NCI-H510A (cell line): ENCODE data around the gene OR2G3.

Source experiments
- DNase-seq: peaks from one replicate; lab custom pipeline; 2025; lab: John Stamatoyannopoulos, UW

The OR2G3 gene

DNA sequence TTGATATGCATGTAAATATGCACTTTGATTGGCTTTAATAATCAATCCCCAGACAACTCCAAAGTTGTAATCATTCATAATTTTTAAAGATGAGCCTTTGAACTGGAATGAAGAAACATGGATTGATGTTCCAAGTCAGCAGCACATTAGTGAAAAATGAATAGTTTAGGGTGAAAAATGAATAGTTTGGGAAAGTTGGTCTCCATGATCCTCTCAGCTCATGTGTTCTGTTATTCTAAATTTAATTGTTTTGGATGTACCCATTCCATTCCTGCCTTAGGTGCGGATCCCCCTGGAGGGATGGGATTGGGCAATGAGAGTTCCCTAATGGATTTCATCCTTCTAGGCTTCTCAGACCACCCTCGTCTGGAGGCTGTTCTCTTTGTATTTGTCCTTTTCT lies at the start of gene OR2G3:
TSS of gene OR2G3 (plus strand) at position 301 of the 400 bp plus-strand sequence. CDS start at position 301, 0 bp downstream.
- DNase-seq: no peak

DNA sequence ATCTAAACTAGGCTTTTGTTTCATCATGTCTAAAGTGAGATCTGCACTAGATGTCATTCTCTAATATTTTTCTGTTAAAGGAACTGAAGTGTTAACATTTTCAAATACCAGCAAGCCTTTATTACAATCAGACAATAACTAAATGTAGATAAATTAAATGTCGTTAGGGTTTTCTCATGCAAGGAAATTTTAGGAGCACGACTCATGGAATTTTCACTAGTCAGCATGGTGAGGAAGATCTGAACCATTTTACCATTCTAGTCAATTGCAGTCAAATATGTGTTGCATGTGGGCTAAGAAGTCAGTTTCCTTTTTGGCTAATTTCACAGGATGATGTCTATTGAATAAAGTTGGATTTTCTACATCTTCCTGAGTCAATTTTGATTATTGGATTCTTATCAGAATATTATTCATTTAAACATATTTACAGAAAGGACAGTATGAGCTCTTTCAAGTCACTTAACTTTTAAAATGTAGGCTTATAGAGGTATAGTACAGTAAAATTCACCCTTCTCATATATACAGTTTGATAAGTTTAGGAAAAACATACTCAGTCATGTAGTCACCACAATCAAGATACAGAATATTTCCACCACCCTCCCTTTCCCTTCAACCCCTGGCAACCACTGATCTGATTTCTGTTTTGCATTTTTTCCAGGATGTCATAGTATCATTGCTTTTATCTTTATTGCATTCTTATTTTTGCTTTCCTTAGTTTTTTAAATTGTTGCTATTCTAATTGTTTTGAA lies 47.3 kb upstream of the OR2G3 start:
- DNase-seq: no peak

DNA sequence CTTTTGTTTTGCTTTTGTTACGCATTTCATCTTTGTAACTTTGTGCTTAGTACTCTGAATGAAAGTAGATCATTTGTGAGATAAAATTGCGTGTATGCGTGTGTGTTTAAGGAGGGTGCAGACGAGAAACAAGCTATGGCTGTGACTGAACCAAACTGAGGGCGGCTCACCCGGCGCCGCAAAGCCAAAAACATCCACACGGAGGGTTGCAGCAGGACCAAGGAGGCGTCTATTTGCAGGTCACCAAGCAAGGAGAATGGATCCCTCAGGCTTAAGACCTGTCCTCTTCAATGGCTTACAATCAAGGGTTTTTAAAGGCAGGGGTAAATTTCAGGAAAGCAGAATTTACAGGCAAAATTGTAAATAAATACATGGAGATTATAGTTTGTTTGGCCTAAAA lies 43.7 kb upstream of the OR2G3 start:
- DNase-seq: no peak

DNA sequence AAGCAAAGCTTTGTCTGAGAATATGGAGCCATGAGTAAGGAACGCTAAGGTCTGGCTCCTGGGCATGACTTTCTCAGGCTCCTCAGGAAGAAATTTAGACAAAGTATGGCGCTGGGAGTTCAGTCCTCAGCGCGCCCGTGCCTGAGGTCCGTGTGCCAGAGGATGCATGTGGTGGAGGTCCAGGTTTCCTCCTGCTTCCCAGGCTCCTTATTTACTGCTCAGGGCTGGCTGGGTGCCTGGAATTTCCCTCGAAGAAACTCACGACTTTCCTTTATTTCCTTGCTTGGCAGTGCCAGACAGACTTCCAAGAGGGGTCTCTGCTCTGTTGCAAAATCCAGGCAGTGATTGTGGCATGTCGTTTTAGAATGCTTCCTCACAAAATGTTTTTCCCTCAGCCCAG lies 43.2 kb upstream of the OR2G3 start:
- no peak for DNase-seq

DNA sequence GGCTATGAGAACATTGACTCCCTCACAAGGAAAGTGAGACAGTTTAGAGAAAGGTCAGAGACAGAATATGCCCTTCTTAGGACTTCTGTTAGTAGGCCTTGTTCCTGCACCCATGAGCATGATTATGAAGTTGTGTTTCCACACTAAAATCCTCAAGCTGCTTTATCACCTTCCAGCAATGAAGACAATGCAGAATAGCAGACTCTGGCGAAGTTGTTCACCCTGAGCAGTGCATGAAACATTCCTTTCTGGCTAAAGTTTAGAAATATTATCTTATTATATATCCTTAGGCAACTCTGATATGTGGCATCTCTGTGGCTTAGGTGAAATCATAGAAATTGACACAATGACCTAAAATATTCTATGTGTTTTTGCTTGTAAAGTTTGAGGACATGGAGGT lies 31.1 kb upstream of the OR2G3 start:
- no peak for DNase-seq

DNA sequence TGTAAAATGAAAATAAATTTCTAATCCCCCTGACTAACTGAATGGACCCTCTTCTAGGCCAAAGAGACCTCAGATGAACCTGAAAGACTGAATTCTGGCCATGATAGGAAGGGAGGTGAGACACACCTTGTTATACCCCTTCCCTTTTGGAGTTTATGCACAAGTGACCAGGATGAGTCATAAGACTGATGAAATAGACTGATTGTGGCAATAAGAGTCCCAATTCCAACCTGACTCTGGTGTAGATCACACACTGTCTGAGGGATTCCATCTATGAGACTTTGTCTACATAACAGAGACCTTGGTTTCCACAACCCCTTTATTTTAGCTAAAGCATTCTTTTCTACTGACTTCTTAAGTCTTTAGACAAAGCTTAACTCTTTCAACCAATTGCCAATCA lies 30.7 kb upstream of the OR2G3 start:
- DNase-seq: no peak

DNA sequence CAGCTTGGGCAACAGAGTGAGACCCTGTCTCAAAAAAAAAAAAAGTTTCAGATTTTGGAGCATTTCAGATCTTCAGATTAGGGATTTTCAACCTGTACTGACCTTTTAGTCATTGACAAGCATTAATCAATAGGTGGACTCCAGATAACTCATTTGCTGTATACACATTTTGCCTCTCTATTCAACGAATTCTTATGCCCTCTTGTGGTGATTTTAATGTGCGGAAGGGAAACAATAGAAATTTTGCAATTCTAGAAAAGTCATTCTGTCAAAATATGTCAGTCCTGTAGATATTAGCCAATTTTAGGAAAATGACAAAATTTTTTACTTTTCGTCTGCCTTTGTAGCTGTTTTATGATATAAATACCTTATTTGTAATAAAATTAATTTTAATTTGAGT lies 28.9 kb upstream of the OR2G3 start:
- no peak for DNase-seq

DNA sequence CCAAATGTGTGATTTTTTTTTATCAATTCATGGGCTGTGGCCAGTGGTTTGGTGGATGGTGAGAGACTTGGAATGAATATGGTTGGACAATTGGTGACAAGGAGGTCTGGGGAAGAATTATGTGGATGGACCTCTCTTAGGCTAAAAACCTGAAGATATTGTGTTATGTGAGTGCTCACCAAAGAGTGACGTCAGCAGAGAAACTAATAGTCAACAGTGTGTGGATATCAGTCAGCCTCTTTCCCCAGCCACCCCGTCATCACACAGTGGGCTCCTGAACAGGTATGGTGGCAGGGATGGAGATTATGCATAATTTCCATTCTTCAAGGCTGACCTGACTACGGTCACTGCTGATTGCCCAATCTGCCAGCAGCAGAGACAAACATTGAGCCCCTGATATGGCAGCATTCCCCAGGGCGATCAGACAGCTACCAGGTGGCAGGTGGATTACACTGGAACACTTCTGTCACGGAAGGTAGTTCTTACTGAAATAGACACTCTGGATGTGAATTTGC lies 26.4 kb upstream of the OR2G3 start:
- DNase-seq: no peak

DNA sequence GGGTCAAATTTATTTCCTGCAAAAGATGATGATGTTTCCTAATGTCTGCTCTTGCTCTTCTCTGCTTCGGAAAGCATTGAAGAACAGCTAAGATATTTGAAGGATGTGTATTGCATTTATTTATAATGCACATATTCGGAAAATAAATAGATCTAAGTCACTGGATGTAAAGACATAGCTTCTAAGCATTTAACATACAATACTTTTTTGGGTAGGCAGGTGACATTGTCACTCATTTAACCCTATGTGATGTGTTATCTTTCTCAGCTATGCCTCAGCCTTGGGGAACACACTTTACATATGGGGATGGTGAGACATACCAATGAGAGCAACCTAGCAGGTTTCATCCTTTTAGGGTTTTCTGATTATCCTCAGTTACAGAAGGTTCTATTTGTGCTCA lies 17.3 kb upstream of the OR2G3 start, which contains the start of gene OR2G2:
TSS of gene OR2G2 (plus strand) at position 301 of the 400 bp plus-strand sequence. CDS start at position 301, 0 bp downstream.
- no peak for DNase-seq

DNA sequence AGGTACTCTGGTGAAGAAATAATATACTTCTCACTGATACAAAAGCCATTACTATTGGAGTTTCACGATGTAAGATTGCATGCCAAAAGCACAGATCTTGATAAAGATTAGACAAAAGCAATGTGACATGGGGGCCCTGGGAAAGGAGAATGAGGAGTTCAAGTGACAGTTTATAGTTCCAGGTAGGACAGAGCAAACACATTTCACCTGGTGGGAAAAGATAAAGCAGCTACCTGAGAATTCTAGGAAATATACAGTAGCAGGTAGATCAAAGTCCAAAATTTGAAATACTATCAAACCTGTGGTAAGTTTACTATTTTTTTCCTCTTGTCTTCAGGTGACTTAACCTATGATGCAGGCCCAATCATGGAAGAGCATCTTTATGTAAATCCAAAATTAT lies 8.0 kb downstream of the OR2G3 start:
- DNase-seq: no peak

DNA sequence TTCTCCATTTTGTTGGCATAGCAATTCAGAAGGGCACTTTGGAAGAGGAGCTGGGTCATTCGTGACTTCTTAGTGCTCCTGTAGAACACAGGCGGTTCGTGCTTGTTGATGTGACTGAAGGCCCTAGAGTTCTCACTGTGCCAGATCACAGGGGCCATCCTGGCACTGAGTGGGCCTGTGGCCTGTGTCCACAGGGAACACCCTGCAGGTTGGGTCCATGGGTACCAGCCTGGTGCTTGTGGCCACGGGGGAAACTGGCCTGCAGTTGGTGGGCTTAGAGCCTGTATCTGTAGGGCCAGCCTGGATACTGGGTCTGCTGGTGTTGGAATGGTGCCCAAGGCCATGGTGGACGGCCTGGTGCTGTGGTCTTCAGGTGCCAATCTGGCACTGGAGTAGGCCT lies 9.2 kb downstream of the OR2G3 start:
- DNase-seq: no peak

DNA sequence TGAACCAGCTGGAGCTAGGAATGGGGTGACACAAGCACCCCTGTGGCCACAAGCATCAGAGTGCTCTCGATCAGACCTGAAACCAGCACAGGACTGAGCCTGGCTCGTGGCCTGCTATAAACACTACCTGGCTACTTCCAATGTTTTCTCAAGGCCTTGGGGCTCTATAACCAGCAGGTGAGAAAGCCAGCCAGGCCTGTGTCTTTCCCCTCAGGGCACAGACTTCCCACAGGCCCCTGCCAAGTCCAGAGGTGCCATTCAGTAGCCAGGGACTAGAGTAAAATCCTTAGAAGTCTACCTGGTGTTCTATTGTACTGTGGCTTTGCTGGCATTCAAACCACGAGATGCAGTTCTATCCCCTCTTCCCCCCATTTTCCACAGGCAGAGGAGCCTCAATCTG lies 22.6 kb downstream of the OR2G3 start:
- no peak for DNase-seq

DNA sequence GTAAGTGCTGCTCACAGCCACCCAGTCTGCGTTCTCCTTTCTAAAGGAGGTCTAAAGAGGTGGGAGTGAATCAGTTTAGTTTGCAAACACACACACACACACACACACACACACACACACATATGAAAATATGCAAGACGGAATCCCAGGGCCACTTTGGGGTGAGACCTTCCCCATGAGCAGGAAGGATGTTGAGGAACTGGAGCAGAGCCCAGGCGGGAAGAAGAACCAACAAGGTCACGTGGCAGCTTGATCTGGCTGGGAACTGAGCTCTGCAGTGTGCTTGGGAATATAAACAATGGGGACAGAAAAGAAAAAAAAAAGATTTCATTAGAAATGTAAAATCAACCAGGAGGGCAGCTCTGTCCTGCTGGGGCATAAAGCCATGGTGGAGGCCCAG lies 32.6 kb downstream of the OR2G3 start:
- DNase-seq: no peak

DNA sequence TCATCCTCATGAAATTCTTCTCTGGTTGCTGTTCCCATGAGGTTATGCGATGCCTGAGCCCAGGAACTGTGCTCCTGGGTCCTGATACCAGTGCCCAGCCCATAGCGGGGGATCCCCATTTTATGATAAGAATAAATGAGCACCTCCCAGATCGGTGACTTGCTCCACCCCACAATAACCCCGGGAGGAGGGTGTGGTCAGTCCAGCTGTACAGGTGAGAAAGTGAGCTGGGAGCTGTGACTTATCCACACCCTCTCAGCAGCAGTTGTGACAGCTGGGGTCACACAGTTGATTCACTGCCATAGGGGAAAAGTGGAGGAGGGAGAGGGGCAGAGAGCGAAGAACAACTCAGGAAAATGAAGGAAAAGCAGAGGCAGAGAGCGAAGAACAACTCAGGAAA lies 33.4 kb downstream of the OR2G3 start:
- DNase-seq: no peak

DNA sequence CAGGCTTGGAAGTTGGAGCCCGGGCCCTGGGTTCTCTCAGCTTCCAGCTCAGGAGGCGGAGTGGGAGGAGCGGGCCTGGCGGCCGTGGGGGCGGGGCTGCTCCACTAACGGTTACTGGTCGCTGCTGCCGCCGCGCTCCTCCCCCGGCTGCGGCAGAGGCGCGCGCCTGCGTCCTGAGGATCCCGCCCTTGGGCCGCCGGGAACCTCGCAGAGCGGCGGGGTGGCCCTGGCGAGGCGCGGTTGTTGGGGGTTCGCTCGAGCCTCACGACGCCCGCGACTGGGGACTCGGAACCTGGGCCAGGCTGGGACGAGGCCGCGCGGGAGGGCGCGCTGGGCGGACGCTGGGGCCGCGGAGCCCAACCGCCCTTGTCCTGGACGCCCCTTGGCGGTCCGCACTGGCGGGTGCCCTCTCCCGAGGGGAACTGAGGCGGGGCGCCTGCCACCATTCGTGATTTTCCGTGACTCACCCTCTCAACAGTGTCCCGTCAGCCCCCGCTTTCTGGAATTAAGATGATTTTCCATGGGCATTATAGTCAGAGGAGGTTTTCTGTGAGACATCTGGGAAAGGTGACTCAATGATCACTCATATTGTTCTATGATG lies 34.1 kb downstream of the OR2G3 start:
- DNase-seq: peak; percentile 70

DNA sequence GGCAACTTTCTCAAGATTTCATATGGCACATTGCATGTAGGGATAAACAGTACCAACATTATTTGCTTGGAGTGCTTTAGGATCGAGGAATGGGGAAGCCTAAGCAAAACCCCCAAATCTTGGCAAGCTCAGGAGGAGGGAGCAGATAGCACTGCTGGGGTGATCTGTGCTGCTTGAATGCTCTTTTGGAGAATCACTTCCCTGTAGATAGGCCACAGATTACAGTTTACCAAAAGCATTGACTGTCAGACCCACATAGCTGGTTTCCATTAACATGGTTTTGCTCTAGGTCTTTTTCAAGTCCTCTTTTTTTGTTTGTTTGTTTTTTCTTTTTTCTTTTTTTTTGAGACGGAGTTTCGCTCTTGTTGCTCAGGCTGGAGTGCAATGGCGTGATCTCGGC lies 37.4 kb downstream of the OR2G3 start:
- DNase-seq: no peak

DNA sequence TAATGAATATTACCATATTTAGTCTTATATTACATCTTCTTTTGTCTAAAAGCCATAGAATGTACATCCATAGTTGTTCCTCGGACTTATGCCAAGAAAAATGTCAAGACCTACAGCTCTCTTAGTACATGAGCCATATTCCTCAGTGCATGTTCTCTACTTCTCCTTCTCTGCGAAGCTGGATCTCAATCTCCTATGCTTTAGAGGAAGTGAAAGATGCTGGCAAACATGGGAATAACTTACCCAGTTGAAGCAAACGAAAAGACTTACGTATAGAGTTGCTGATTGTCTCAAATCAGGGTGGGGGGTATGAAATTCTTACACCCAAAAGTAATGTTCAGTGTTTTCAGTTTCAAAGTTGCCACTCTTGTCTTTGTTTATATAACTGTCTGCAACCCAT lies 41.5 kb downstream of the OR2G3 start:
- no peak for DNase-seq

DNA sequence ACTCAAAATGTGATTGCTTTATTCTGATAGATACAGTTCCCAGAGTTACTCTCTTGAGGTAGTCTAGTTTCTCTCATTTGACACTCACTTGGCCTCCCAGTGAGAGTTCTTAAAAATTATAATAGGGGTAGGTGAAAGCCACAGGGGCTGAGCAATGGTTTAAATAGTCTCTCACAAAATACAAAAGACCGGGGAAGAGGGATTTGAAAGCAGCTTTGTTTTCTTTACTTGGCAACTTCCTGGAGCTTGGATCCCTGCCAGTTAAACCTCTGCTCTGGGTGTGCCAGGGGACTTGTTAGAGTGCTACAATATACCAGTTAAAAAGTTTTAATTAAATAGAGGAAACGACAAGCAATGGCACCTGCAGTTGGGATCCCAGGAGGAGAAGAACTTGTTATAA lies 42.5 kb downstream of the OR2G3 start:
- no peak for DNase-seq

DNA sequence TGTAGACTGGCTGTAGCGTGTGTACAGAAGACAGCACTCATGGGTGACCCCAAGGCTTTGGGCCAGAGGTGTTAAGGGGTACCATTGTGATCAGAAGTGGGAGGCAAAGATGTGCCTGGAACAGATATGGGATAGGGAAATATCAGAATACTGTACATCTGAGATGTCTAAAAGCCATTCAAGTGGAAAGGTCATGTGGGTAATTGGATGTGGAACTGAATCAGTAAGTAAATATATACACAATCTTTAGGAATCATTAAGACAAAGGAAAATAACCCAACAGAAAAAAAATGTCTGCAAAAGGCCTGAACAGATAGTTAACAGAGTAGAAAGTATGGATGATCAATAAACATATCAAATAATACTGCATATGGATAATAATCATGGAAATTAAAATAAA lies 47.7 kb downstream of the OR2G3 start:
- no peak for DNase-seq
